GM12878 (cell line): ENCODE results near the gene TMPRSS6. TPM values are rescaled to one million over a fixed set of nuclear protein-coding genes. Genes with fewer than 3 reads are reported as not detected.

Experiments
- ATAC-seq: fragments of 200-7000 bp; cut with Tn5 transposase; 3 replicates; pipeline ENCODE4 v1.9.1; 2020; ENCODE audit warnings: mild to moderate bottlenecking, moderate library complexity
- BruUV-seq: library from RNA; stranded (reverse); fragments of 400-500 nt; replicated peaks from 2 replicates; lab custom pipeline; 2021; lab: Mats Ljungman, UMichigan
- CTCF ChIA-PET: fragments of 300-600 bp; sonication (Branson Sonifier 250); formaldehyde crosslinking; extraction: SDS; loops from one replicate; lab custom pipeline; 2021; ENCODE audit warnings: inconsistent platforms; lab: Yijun Ruan, JAX
- POLR2A ChIA-PET: fragments of 350-600 bp; formaldehyde crosslinking; extraction: SDS; loops from one replicate; lab custom pipeline; 2021; ENCODE audit warnings: inconsistent platforms; lab: Charles Lee
- RAD21 ChIA-PET: fragments of 300-600 bp; sonication (Branson Sonifier 250); formaldehyde crosslinking; loops from one replicate; lab custom pipeline; 2023; ENCODE audit warnings: antibody characterized with exemption; ENCODE audit not compliant: unreplicated experiment; lab: Charles Lee
- SMC1A ChIA-PET: fragments of 300-600 bp; sonication (Branson Sonifier 250); formaldehyde crosslinking; loops from one replicate; lab custom pipeline; 2023; ENCODE audit not compliant: unreplicated experiment, uncharacterized antibody; lab: Charles Lee
- DNase-seq: peaks from one replicate; pipeline ENCODE4 v3.0.0-alpha.2; 2011; ENCODE audit warnings: low read depth, low spot score
- FAIRE-seq: peaks from 3 replicates; lab custom pipeline; 2011; peaks lifted over from hg19 to GRCh38; lab: Jason Lieb, UNC
- H2AFZ ChIP-seq: 2 replicates; pipeline ENCODE4 v1.6.0; 2011; ENCODE audit warnings: low read depth, low read length, control low read depth; ENCODE audit not compliant: control insufficient read depth
- H3K27ac ChIP-seq: 2 replicates; pipeline ENCODE4 v1.5.1; 2011; ENCODE audit warnings: control low read depth; ENCODE audit not compliant: control insufficient read depth, insufficient read depth
- H3K27me3 ChIP-seq, 2 experiments: replicated peaks in 1 of 2; 2 replicates each; pipeline versions ENCODE4 v1.6.0 to v1.6.1; 2011; ENCODE audit warnings: low read length in 1 of 2; ENCODE audit not compliant: control insufficient read depth in 2 of 2, insufficient read depth in 2 of 2
- H3K36me3 ChIP-seq, 2 experiments: 2 replicates each; pipeline ENCODE4 v1.5.1; 2011; ENCODE audit warnings: low read length in 1 of 2; ENCODE audit not compliant: control insufficient read depth in 2 of 2, insufficient read depth in 2 of 2
- H3K4me1 ChIP-seq: 2 replicates; pipeline ENCODE4 v1.6.1; 2011; ENCODE audit warnings: mild to moderate bottlenecking, low read length, moderate library complexity, mixed read lengths; ENCODE audit not compliant: control insufficient read depth, insufficient read depth
- H3K4me2 ChIP-seq: 2 replicates; pipeline ENCODE4 v1.6.0; 2011; ENCODE audit warnings: control low read depth; ENCODE audit not compliant: control insufficient read depth, insufficient read depth
- H3K4me3 ChIP-seq: fragments of 200-600 bp; sonication (generic); 2 replicates; pipeline ENCODE4 v1.5.1; 2016
- H3K79me2 ChIP-seq: 2 replicates; pipeline ENCODE4 v1.6.0; 2011; ENCODE audit warnings: low read length; ENCODE audit not compliant: control insufficient read depth, insufficient read depth
- H3K9ac ChIP-seq: 2 replicates; pipeline ENCODE4 v1.8.0; 2011; ENCODE audit warnings: low read length, control low read depth, mixed read lengths; ENCODE audit not compliant: control insufficient read depth, insufficient read depth
- H3K9me3 ChIP-seq: replicated peaks from 3 replicates; pipeline ENCODE4 v1.5.1; 2011; ENCODE audit warnings: mild to moderate bottlenecking, low read length; ENCODE audit not compliant: control insufficient read depth, insufficient read depth
- H4K20me1 ChIP-seq: 2 replicates; pipeline ENCODE4 v1.6.0; 2011; ENCODE audit not compliant: control insufficient read depth, insufficient read depth
- BHLHE40 ChIP-seq, 2 experiments: fragments of 450-650 bp in 1 of 2; IDR thresholded peaks; 2 replicates each; pipeline ENCODE4 v1.6.1; 2011 to 2017; ENCODE audit warnings: low read depth in 2 of 2, borderline replicate concordance in 1 of 2, improper control_type of control experiment in 1 of 2, low read length in 1 of 2, mild to moderate bottlenecking in 1 of 2
- CBX5 ChIP-seq: sonication (generic); IDR thresholded peaks from 2 replicates; pipeline ENCODE4 v1.6.1; 2016; ENCODE audit warnings: low read depth, moderate library complexity, mild to moderate bottlenecking, inconsistent platforms
- CEBPZ ChIP-seq: fragments of 150-350 bp; IDR thresholded peaks from 2 replicates; pipeline ENCODE4 v1.6.1; 2016; ENCODE audit warnings: low read depth, low read length
- CHD1 ChIP-seq: IDR thresholded peaks from 2 replicates; pipeline ENCODE4 v1.6.1; 2012; ENCODE audit warnings: low read depth, low read length, improper control_type of control experiment
- CREB1 ChIP-seq: IDR thresholded peaks from 2 replicates; pipeline ENCODE4 v1.6.1; 2012; ENCODE audit warnings: low read depth, mild to moderate bottlenecking, inconsistent platforms
- FOS ChIP-seq: IDR thresholded peaks from 3 replicates; pipeline ENCODE4 v1.6.1; 2011; ENCODE audit warnings: borderline replicate concordance; ENCODE audit not compliant: insufficient read length; ENCODE audit errors: extremely low read depth
- IKZF1 ChIP-seq: fragments of 450-650 bp; conservative IDR thresholded peaks from 2 replicates; pipeline ENCODE4 v1.6.1; 2017; ENCODE audit warnings: antibody characterized with exemption, mild to moderate bottlenecking
- MAX ChIP-seq: IDR thresholded peaks from 2 replicates; pipeline ENCODE4 v1.6.1; 2012; ENCODE audit warnings: low read depth, low read length, improper control_type of control experiment
- NFYB ChIP-seq: IDR thresholded peaks from 2 replicates; pipeline ENCODE4 v1.6.1; 2011; ENCODE audit warnings: low read depth, mild to moderate bottlenecking, low read length, improper control_type of control experiment, moderate library complexity; ENCODE audit not compliant: insufficient read depth
- NKRF ChIP-seq: fragments of 450-650 bp; conservative IDR thresholded peaks from 2 replicates; pipeline ENCODE4 v1.6.1; 2017; ENCODE audit warnings: mild to moderate bottlenecking, moderate library complexity
- PAX8 ChIP-seq: fragments of 450-650 bp; IDR thresholded peaks from 2 replicates; pipeline ENCODE4 v1.6.1; 2017; ENCODE audit warnings: mild to moderate bottlenecking, moderate library complexity
- RFX5 ChIP-seq: IDR thresholded peaks from 2 replicates; pipeline ENCODE4 v1.6.1; 2011; ENCODE audit warnings: low read depth, low read length, improper control_type of control experiment
- SMC3 ChIP-seq: IDR thresholded peaks from 2 replicates; pipeline ENCODE4 v1.6.1; 2011; ENCODE audit warnings: low read length, improper control_type of control experiment, borderline replicate concordance
- SUZ12 ChIP-seq: fragments of 200-600 bp; sonication (generic); IDR thresholded peaks from one replicate; pipeline ENCODE4 v1.6.1; 2018; ENCODE audit warnings: antibody characterized with exemption, mild to moderate bottlenecking; ENCODE audit not compliant: unreplicated experiment
- TCF3 ChIP-seq: IDR thresholded peaks from 2 replicates; pipeline ENCODE4 v1.6.1; 2012; ENCODE audit warnings: low read depth, mild to moderate bottlenecking, low read length, borderline replicate concordance; ENCODE audit not compliant: insufficient read depth
- TCF7 ChIP-seq: IDR thresholded peaks from 2 replicates; pipeline ENCODE4 v1.6.1; 2014; ENCODE audit warnings: antibody characterized with exemption, borderline replicate concordance
- YY1 ChIP-seq: IDR thresholded peaks from 2 replicates; pipeline ENCODE4 v1.6.1; 2011; ENCODE audit warnings: low read depth, mild to moderate bottlenecking, low read length
- ZSCAN29 ChIP-seq: fragments of 450-650 bp; IDR thresholded peaks from 2 replicates; pipeline ENCODE4 v1.6.1; 2017; ENCODE audit warnings: mild to moderate bottlenecking, moderate library complexity
- WGBS: methylation state at CpG from one replicate; pipeline ENCODE4 v1.1.6; 2016; ENCODE audit warnings: low lambda C conversion rate; ENCODE audit not compliant: insufficient replicate concordance, insufficient coverage; ENCODE audit errors: missing lambda C conversion rate; 5-methylcytosine and 5-hydroxymethylcytosine counted together
- in situ Hi-C: fragments of 300-500 bp; cut with MboI; formaldehyde crosslinking; loops from 9 replicates; pipeline ENCODE4 v1.14.3; 2018; ENCODE audit warnings: mixed read lengths
- intact Hi-C: fragments of 100-400 bp; cut with micrococcal nuclease; formaldehyde crosslinking; loops from one replicate; pipeline ENCODE4 v1.14.2; 2022; ENCODE audit not compliant: unreplicated experiment
- polyA plus RNA-seq, 11 experiments: library from polyadenylated mRNA; depleted of rRNA in 4 of 11; unstranded in 6 of 11; stranded (reverse) in 5 of 11; fragments of >200 nt; fragmentation: Nextera tagmentation in 4 of 11; fragmentation: Illumina TruSeq in 1 of 11; extraction: Ambion mirVana in 4 of 11; extraction: Trizol in 1 of 11; gene quantifications; 1 replicate in 1 of 11; 2 replicates in 10 of 11; pipeline versions ENCODE4 v1.2.1 to v1.2.3, GENCODE V29; 2011 to 2016; ENCODE audit warnings: inconsistent platforms in 2 of 11, missing spikeins in 2 of 11, low read depth in 1 of 11
- total RNA-seq, 4 experiments: library from RNA; depleted of rRNA in 3 of 4; stranded (reverse); fragments of >200 nt in 3 of 4; fragmentation: Illumina TruSeq in 1 of 4; extraction: Trizol in 1 of 4; gene quantifications; 2 replicates each; pipeline versions ENCODE4 v1.2.1 to v1.2.3, GENCODE V29; 2013 to 2021

Gene TMPRSS6
- total and polyA plus RNA-seq, 10 of the 15 experiments (the other 5 are each of a cell fraction or from before 2014, with no cell fraction given) = 0.06 to 0.69 (median 0.19) TPM; not detected in 6

GRCh38 chr22:37064553-37064952 is 45.0 kb downstream of the TMPRSS6 start:
- DNase-seq (no peak), FAIRE-seq (no peak), ATAC-seq (no peak)
- H3K9ac ChIP-seq = no peak overlapping the region
- no peak overlapping the region for H3K4me2 ChIP-seq
- peaks cover 11% of the 10 kb centered on the region for H3K4me1 ChIP-seq
- WGBS = 58% methylated on average over 11 of the region's 11 CpGs
- H3K9me3 ChIP-seq = no peaks in the 10 kb centered on the region
- H3K79me2 ChIP-seq = no peaks in the 10 kb centered on the region
- ChIA-PET CTCF (no interaction called here), RAD21 (no interaction called here), SMC1A (no interaction called here), POLR2A (no interaction called here)
- peaks cover 2% of the 10 kb centered on the region in 2 experiments; a peak in 3 of 4 replicates for H3K27me3 ChIP-seq
- no peak overlapping the region for H3K4me3 ChIP-seq
- H3K27ac ChIP-seq = no peak overlapping the region
- intact Hi-C loops (no loop called here), in situ Hi-C loops (no loop called here)
- H4K20me1 ChIP-seq = no peaks in the 10 kb centered on the region
- no TSS peak for BruUV-seq
- no peaks in the 10 kb centered on the region for H3K36me3 ChIP-seq
- H2AFZ ChIP-seq = no peak overlapping the region
- TF ChIP-seq CEBPZ = no peak
- TF ChIP-seq FOS = no peak
- TF ChIP-seq NKRF = no peak
- TF ChIP-seq MAX = no peak
- TF ChIP-seq CBX5 = no peak
- no peak for TF ChIP-seq IKZF1
- no peak for TF ChIP-seq SMC3
- TF ChIP-seq PAX8 = no peak
- no peak for TF ChIP-seq YY1
- no peak for TF ChIP-seq RFX5
- TF ChIP-seq ZSCAN29 = no peak
- no peak for TF ChIP-seq TCF7
- TF ChIP-seq CHD1 = no peak
- no peak for TF ChIP-seq CREB1
- no peak for TF ChIP-seq NFYB
- TF ChIP-seq BHLHE40 (IDR thresholded peaks at IDR 0.05; ENCODE audit: borderline replicate concordance in 1 of 2, low read depth in 2 of 2, low read length in 1 of 2) = no peak
- TF ChIP-seq SUZ12 = no peak
- no peak for TF ChIP-seq TCF3
